Astrocyte (in vitro differentiated cells and primary cell): ENCODE data around the gene SLC17A7. TPM values are rescaled to one million over a fixed set of nuclear protein-coding genes. Genes with fewer than 3 reads are reported as not detected.

ENCODE experiments used
- DNase-seq: peaks from one replicate; pipeline ENCODE4 v3.0.0-alpha.2; 2010; ENCODE audit warnings: low read depth
- FAIRE-seq: peaks from 2 replicates; lab custom pipeline; 2011; peaks lifted over from hg19 to GRCh38; lab: Jason Lieb, UNC
- H2AFZ ChIP-seq: 2 replicates; pipeline ENCODE4 v1.6.0; 2012; ENCODE audit warnings: low read depth, low read length, inconsistent platforms
- H3K27ac ChIP-seq: 2 replicates; pipeline ENCODE4 v1.5.1; 2011; ENCODE audit warnings: low read depth, low read length, inconsistent platforms
- H3K27me3 ChIP-seq: 2 replicates; pipeline ENCODE4 v1.6.0; 2011; ENCODE audit warnings: low read length, inconsistent platforms; ENCODE audit not compliant: insufficient read depth
- H3K36me3 ChIP-seq: 2 replicates; pipeline ENCODE4 v1.5.1; 2011; ENCODE audit warnings: low read length, inconsistent platforms; ENCODE audit not compliant: insufficient read depth
- H3K4me1 ChIP-seq: 2 replicates; pipeline ENCODE4 v1.5.1; 2011; ENCODE audit warnings: low read length, inconsistent platforms; ENCODE audit not compliant: insufficient read depth
- H3K4me2 ChIP-seq: 2 replicates; pipeline ENCODE4 v1.6.0; 2012; ENCODE audit warnings: low read length, inconsistent platforms
- H3K4me3 ChIP-seq: 2 replicates; pipeline ENCODE4 v1.5.1; 2011; ENCODE audit warnings: low read depth, mild to moderate bottlenecking, low read length, inconsistent platforms; ENCODE audit not compliant: insufficient read depth
- H3K79me2 ChIP-seq: 2 replicates; pipeline ENCODE4 v1.6.0; 2012; ENCODE audit warnings: mild to moderate bottlenecking, low read length, inconsistent platforms; ENCODE audit not compliant: insufficient read depth
- H3K9ac ChIP-seq: 2 replicates; pipeline ENCODE4 v1.6.0; 2012; ENCODE audit warnings: mild to moderate bottlenecking, low read length, inconsistent platforms
- H3K9me3 ChIP-seq: 2 replicates; pipeline ENCODE4 v1.5.1; 2012; ENCODE audit warnings: low read depth, mild to moderate bottlenecking, low read length, inconsistent platforms; ENCODE audit not compliant: insufficient read depth
- H4K20me1 ChIP-seq: 2 replicates; pipeline ENCODE4 v1.6.0; 2012; ENCODE audit warnings: low read length, inconsistent platforms; ENCODE audit not compliant: insufficient read depth
- H3K27ac Mint-ChIP-seq: one replicate; pipeline ENCODE4 v1.8.0; 2021; ENCODE audit warnings: mild to moderate bottlenecking, mixed read lengths; ENCODE audit not compliant: unreplicated experiment
- H3K27me3 Mint-ChIP-seq: one replicate; pipeline ENCODE4 v1.8.0; 2021; ENCODE audit warnings: low read depth, mixed read lengths; ENCODE audit not compliant: unreplicated experiment
- H3K36me3 Mint-ChIP-seq: one replicate; pipeline ENCODE4 v1.8.0; 2021; ENCODE audit warnings: low read depth, mixed read lengths; ENCODE audit not compliant: unreplicated experiment
- H3K4me1 Mint-ChIP-seq: one replicate; pipeline ENCODE4 v1.8.0; 2021; ENCODE audit warnings: low read depth, mixed read lengths; ENCODE audit not compliant: unreplicated experiment
- H3K4me3 Mint-ChIP-seq: one replicate; pipeline ENCODE4 v1.8.0; 2021; ENCODE audit warnings: mild to moderate bottlenecking, moderate library complexity, mixed read lengths; ENCODE audit not compliant: unreplicated experiment
- H3K9me3 Mint-ChIP-seq: one replicate; pipeline ENCODE4 v1.8.0; 2021; ENCODE audit warnings: mild to moderate bottlenecking, mixed read lengths; ENCODE audit not compliant: unreplicated experiment
- CTCF ChIP-seq: IDR thresholded peaks from 2 replicates; pipeline ENCODE4 v1.5.1; 2011; ENCODE audit warnings: low read depth, mild to moderate bottlenecking, inconsistent platforms, low read length, moderate library complexity; ENCODE audit not compliant: insufficient read depth
- EZH2 ChIP-seq: IDR thresholded peaks from 2 replicates; pipeline ENCODE4 v1.6.1; 2012; ENCODE audit warnings: mild to moderate bottlenecking, low read length, inconsistent platforms; ENCODE audit not compliant: insufficient read depth
- total RNA-seq: library from RNA; stranded (reverse); gene quantifications from 2 replicates; pipeline ENCODE4 v1.2.1, GENCODE V29; 2021

SLC17A7 gene
- total RNA-seq, 1 donor from 2014 or later = 0.16 TPM

- no peaks in the 10 kb centered on the region for H3K27me3 Mint-ChIP-seq
- H3K27ac Mint-ChIP-seq = peak overlapping the region; percentile 26
- Histone ChIP-seq H3K27ac (peak overlapping the region; percentile 49), H3K79me2 (peaks cover 38% of the 10 kb centered on the region), H3K27me3 (no peaks in the 10 kb centered on the region), H3K4me1 (peaks cover 14% of the 10 kb centered on the region), H3K9me3 (no peaks in the 10 kb centered on the region), H3K4me2 (peak overlapping the region; percentile 55), H2AFZ (peak overlapping the region; percentile 89), H3K36me3 (peaks cover 22% of the 10 kb centered on the region), H3K9ac (no peak overlapping the region), H4K20me1 (peaks cover 43% of the 10 kb centered on the region), H3K4me3 (no peak overlapping the region)
- peak overlapping the region; percentile 94 for H3K4me3 Mint-ChIP-seq
- H3K9me3 Mint-ChIP-seq = no peaks in the 10 kb centered on the region
- H3K4me1 Mint-ChIP-seq = peaks cover 20% of the 10 kb centered on the region
- peaks cover 28% of the 10 kb centered on the region for H3K36me3 Mint-ChIP-seq
- TF ChIP-seq EZH2 (no peak), CTCF (no peak)
- no peak for DNase-seq
- no peak for FAIRE-seq
Observed at GRCh38 chr19:49486710-49487276, 45.5 kb upstream of the SLC17A7 start.

- no peaks in the 10 kb centered on the region for H3K27me3 Mint-ChIP-seq
- H3K4me1 Mint-ChIP-seq = peaks cover 15% of the 10 kb centered on the region
- H3K36me3 ChIP-seq = peaks cover 21% of the 10 kb centered on the region
- H3K79me2 ChIP-seq = peaks cover 38% of the 10 kb centered on the region
- H3K4me2 ChIP-seq = no peak overlapping the region
- peaks cover 28% of the 10 kb centered on the region for H3K36me3 Mint-ChIP-seq
- no peak overlapping the region for H3K4me3 ChIP-seq
- peak overlapping the region; percentile 54 for H3K4me3 Mint-ChIP-seq
- TF ChIP-seq EZH2 (no peak), CTCF (no peak)
- H3K9ac ChIP-seq = no peak overlapping the region
- no peaks in the 10 kb centered on the region for H3K27me3 ChIP-seq
- DNase-seq = no peak
- no peak overlapping the region for H2AFZ ChIP-seq
- peak overlapping the region; percentile 53 for H3K27ac Mint-ChIP-seq
- no peaks in the 10 kb centered on the region for H3K9me3 Mint-ChIP-seq
- H3K27ac ChIP-seq = no peak overlapping the region
- FAIRE-seq = no peak
- H3K9me3 ChIP-seq = no peaks in the 10 kb centered on the region
- H4K20me1 ChIP-seq = peaks cover 37% of the 10 kb centered on the region
- peaks cover 14% of the 10 kb centered on the region for H3K4me1 ChIP-seq
Observed at GRCh38 chr19:49486232-49486631, 44.9 kb upstream of the SLC17A7 start.

- FAIRE-seq = no peak
- no peak overlapping the region for H2AFZ ChIP-seq
- H3K4me3 Mint-ChIP-seq = no peak overlapping the region
- no peak overlapping the region for H3K9ac ChIP-seq
- H3K9me3 Mint-ChIP-seq = no peaks in the 10 kb centered on the region
- H3K4me1 ChIP-seq = no peaks in the 10 kb centered on the region
- DNase-seq = no peak
- H3K27ac ChIP-seq = no peak overlapping the region
- H3K4me3 ChIP-seq = no peak overlapping the region
- H3K36me3 Mint-ChIP-seq = no peaks in the 10 kb centered on the region
- H3K9me3 ChIP-seq = no peaks in the 10 kb centered on the region
- H3K4me1 Mint-ChIP-seq = no peaks in the 10 kb centered on the region
- H3K27me3 Mint-ChIP-seq = peaks cover 3% of the 10 kb centered on the region
- no peak overlapping the region for H3K4me2 ChIP-seq
- H3K79me2 ChIP-seq = no peaks in the 10 kb centered on the region
- H3K27ac Mint-ChIP-seq = no peak overlapping the region
- H3K36me3 ChIP-seq = no peaks in the 10 kb centered on the region
- H3K27me3 ChIP-seq = no peaks in the 10 kb centered on the region
- H4K20me1 ChIP-seq = no peaks in the 10 kb centered on the region
- TF ChIP-seq CTCF = no peak
- no peak for TF ChIP-seq EZH2
Observed at GRCh38 chr19:49481020-49481683, 39.8 kb upstream of the SLC17A7 start.
